Measurements from ENCODE around the gene MYO7A. TPM values are rescaled to one million over a fixed set of nuclear protein-coding genes. Genes with fewer than 3 reads are reported as not detected.

Gene MYO7A
- total RNA-seq, 1 donor from 2014 or later: 21.0 TPM

DNA sequence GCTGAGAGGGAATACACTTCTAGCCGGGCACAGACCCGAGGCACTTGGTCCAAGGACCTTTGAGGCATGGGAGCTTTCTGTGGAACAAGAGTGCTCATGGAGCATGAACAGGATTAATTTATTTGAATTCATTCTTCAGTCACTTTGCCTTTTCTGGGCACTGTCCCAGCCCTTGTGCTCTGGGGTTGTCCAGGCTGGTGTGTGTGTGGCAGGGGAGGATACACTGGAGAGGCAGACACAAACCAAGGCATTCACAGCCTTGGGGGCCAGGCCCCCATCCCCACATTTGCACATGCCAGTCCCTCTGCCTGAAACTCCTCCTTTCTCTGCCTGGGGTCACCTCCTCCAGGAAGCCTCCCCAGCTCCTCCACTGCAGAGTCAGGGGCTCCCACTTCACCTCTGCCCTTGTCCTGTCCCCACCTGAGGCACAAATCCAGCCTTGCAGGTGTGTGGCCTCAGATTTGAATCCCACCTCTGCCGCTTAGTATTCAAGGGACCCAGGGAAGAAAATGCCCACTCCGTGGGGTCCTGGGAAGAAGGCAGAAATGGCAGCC, 55.5 kb downstream of the MYO7A start:
- no peak for DNase-seq (ENCODE audit: low spot score)

- no peak for DNase-seq (ENCODE audit: low spot score)
Observed at GRCh38 chr11:77184136-77184860, 56.3 kb downstream of the MYO7A start.

DNA sequence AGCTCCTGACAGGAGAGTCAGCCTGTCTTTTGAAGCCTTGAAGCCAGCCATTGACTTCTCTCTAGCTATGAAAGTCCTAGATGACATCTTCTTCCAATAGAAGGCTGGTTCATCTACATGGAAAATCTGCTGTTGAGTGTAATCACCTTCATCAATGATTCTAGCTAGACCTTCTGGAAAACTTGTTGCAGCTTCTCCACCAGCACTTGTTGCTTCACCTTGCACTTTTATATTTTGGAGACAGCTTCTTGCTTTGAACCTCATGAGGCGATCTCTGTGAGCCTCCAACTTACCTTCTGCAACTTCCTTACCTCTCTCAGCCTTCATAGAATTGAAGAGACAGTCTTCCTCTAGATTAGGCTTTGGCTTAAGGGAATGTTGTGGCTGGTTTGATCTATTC, 58.3 kb downstream of the MYO7A start:
- no peak for DNase-seq (ENCODE audit: low spot score)

DNA sequence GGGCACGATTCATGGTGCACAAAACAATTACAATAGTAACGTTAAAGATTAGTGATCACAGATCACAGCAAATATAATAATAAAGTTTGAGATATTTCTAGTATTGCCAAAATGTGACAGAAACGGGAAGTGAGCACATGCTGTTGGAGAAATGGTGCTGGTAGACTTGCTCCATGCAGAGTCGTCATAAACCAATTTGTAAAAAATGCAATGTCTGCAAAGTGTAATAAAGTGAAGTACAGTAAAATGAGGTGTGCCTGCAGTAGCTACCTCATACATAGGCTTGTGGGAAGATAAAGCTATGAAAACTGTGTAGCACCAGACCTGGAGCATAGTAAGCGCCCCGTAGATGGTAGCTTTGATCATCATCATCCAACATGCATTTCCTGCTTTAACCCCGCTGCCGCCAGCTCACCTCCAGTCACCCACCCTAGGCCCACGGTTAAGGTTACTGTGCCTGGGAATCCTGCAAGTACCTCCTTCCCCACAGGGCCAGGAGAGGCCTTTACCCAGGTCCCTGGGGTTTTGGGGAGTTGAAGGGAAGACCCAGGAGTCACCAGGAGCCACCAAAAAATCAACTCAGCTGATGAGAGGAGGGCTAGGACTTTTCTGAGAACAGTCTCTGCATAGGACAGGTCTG, 59.2 kb downstream of the MYO7A start:
- DNase-seq (ENCODE audit: low spot score): no peak

GRCh38 chr11:77187776-77188632, 60.0 kb downstream of the MYO7A start:
- peak; percentile 88 for DNase-seq (ENCODE audit: low spot score)

GRCh38 chr11:77188633-77189491, 60.8 kb downstream of the MYO7A start:
- DNase-seq (ENCODE audit: low spot score): no peak

- DNase-seq (ENCODE audit: low spot score): no peak
Observed at GRCh38 chr11:77189588-77190210, 61.7 kb downstream of the MYO7A start.

- no peak for DNase-seq (ENCODE audit: low spot score)
Observed at GRCh38 chr11:77190331-77191075, 62.5 kb downstream of the MYO7A start.

DNA sequence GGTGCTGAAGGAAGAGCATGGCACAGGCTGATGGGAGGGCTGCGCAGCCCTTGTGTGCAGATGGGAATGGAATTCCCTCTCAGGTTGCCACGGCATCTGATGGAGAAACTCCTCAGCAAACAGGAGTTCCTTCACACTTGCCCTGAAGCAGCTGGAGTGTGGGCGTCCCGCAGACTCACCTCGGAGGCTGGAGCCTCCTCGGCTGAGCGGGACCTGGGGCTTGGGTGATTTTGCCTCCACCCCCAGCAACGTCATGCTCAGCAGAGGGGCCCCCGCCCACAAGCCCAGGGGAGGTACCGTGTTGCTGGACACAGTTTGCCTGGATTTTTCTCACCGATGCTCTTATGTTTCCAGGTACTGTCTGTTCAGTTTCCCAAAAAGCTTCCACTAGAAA, 63.4 kb downstream of the MYO7A start:
- no peak for DNase-seq (ENCODE audit: low spot score)

DNA sequence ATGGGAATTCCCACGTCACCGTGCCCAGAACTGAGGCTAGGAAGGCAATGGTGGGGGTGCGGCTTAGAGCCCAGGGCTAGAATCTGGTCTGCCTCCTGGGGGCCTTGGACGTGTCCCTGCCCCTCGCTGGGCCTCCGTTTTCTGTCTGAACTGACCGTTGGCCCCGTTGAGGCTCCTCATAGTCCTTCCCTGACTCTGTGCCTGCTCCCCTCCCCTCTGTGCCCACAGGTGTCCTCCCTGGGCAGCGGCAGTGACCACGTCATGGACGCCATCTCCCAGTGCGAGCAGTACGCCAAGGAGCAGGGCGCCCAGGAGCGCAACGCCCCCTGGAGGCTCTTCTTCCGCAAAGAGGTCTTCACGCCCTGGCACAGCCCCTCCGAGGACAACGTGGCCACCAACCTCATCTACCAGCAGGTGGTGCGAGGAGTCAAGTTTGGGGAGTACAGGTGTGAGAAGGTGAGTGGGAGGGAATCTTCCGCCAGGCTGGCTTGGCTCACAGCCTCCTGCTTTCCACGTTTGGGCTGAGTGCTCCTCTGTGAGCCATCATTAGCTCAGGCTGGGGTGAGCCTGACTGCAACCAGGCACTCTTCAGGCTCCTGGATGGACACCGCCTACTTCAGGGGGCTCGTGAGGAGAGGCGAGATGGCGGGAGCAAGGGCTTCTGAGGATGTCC, 63.9 kb downstream of the MYO7A start:
- DNase-seq (ENCODE audit: low spot score): peak; percentile 77

GRCh38 chr11:77193167-77193566, 65.1 kb downstream of the MYO7A start:
- DNase-seq (ENCODE audit: low spot score): no peak

DNA sequence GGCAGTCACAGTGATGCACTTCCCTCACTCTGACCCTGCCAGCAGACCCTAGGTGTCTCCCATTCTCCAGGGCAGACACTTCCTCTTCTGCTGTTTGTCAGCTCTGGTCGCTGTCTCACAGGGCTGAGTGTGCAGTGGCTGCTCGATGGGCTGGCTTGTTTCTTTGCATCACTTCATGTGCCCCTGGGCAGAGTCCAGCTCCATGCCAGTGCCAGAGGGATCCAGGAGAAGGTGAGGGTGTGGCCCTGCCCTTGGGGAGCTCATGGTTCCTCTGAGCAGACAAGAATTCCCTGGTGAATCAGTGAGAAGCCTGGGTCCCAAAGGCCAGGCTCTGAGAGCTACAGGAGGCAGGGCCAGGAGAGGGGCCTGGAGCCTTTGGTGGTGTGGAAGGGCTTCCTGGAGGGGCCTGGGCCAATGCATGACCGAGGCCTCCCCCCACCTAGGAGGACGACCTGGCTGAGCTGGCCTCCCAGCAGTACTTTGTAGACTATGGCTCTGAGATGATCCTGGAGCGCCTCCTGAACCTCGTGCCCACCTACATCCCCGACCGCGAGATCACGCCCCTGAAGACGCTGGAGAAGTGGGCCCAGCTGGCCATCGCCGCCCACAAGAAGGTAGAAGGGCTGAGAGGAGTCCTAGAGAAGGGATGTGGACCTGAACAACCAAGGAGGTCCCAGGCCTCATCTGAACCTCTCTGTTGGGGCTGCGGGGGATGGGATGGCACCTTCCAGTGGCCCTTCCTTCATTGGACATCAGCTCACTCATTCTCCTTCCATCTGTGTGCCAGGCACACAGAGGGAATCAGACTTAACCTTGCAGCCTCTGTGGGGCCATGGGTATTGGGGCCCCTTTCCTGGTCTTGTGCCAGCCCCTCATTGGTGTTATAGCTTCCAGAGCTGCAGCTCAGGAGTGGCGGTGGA, 66.1 kb downstream of the MYO7A start:
- DNase-seq (ENCODE audit: low spot score): no peak

- no peak for DNase-seq (ENCODE audit: low spot score)
Observed at GRCh38 chr11:77195071-77195755, 67.2 kb downstream of the MYO7A start.

DNA sequence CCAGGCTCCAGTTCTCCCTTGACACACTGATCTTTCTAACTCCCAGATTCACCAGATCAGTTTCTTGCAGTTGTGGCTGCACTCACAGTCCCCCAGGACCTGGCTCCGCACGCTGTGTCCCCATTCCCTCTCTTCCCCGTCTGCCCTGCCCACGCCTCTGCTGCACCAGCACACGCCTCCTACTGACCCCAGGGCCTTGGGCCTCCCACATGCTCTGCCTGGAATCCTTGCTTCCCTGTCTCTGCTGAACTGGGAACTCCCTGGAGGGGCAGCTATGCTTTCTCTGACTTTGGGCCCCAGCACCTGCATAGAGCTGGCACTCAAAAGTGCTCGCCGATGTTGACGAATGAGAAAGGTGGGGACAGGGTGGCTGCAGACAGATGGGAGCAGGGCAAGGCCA, 68.9 kb downstream of the MYO7A start:
- DNase-seq (ENCODE audit: low spot score): no peak

DNA sequence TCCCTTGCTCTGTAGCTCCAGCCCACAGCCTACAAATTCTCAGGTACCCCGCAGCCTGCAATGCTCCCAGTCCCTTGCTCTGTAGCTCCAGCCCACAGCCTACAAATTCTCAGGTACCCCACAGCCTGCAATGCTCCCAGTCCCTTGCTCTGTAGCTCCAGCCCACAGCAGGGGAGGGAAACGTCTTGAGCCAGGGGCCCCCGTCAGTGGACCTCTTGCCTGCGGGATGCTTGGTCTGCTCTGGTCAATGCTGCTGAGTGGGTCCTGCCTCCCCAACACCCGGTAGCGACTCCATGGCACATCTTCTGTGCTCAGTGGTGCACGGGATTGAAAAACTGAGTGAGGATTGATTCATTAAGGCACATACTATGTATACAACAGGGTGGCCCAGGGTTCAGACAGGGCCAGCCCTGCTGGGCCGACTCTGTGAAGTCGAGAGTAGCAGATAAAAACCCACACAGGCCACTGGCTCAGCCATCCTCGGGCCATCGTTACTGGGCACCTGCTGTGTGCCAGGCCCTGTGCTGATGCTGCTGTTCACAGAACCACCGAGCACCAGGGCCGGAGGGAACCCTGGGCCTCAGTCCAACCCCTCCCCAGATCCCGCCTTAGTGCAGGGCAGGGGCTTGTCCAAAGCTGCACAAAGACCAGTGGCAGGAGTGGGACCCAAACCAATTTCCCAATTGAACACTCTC, 69.7 kb downstream of the MYO7A start:
- DNase-seq (ENCODE audit: low spot score): no peak

DNA sequence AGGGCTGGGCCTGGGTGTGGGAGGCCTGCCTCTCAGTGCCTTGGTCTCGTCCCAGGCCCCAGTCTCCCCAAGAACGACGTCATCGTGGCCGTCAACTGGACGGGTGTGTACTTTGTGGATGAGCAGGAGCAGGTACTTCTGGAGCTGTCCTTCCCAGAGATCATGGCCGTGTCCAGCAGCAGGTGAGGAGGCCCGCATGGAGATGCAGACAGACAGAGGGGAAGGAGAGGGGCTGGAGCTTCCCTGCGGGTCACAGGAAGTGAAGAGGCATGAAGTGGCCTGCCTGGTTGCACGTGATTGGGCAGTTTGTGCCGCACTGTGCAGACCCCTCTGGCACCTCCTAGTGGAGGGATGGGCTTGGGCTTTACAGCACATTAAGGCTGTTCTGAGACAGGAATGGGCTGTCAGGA, 70.4 kb downstream of the MYO7A start:
- DNase-seq (ENCODE audit: low spot score): no peak

GRCh38 chr11:77199137-77199745, 71.2 kb downstream of the MYO7A start:
- DNase-seq (ENCODE audit: low spot score): no peak

Measured in mucosa of gallbladder (tissue), 1 donor.